Measurements from ENCODE around the gene PPARD.

The PPARD gene

DNA sequence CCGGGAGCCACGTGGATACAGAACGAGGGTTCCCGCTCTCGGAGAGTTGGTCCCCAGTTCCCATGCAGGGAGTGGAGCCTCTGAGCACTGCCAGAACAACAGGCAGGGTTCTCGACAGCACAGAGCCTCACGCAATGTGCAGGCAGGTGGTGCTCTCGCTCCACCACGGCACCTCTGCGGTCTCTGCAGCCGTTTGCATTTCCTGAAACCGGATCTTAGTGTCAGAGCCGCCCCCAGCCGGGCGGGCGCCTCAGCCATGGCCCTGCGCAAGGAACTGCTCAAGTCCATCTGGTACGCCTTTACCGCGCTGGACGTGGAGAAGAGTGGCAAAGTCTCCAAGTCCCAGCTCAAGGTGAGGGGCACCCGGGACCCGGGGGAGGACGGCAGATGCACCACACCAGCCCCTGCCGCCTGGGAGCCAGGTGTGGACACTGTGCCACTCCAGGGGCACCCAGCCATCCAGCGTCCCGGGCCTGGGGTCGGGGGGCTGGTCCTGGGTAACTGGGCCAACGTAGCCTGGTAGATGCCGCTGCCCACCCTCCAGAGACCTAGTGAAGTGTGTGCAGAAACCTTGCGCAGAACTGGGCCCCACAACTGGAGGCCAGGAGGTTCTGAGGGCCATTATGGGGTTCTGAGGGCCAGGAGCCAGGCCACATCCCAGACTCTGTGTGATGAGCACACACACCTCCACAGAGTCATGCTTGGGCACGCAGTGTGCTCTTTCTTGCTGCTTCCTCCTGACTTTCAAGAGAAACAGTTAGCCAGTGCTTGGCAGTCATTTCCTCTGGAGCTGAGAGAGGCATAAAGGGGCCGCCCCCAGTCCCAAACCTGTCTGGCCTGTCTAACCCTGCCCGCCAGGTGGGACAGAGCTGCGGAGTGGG lies 44.5 kb upstream of the PPARD start, which contains the start of gene DEF6:
Gene DEF6, plus strand, starts transcription at position 218 of the 881 bp plus-strand sequence. Its CDS starts 39 bp downstream, at position 257.
- DNase-seq (ENCODE audit: low read depth), result peak; percentile 73
- peak; percentile 53 for TF ChIP-seq CTCF (conservative IDR thresholded peaks at IDR 0.05; ENCODE audit: control insufficient read depth, insufficient read depth, low read depth, low read length)
- peak within 1 kb of the TSS; percentile 21 for H3K4me3 ChIP-seq (ENCODE audit: control insufficient read depth, low read depth, low read length)

DNA sequence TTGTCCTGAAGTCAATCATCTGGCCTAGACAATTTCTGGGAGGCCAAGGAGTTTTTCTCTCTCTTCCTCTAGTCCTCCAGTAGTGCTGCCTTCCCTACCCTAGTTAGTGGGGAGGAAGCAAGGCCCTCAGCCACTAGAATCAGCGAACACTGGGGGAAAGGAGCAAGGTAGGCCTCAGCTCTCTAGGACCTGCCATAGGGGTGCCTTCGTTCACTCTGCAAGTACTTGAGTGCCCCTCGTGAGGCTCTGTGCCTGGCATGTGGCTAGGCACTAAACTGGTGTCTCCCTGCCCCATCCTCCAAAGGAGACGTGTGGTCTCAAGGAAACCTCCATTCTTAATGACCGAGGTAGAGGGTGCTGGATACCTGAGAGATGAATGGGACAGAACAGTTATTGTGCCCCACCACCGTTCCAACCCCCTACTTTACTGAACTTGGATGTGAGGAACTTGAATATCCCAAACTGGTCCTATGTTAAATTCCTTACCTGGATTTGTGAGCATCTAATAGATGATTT lies 43.7 kb upstream of the PPARD start:
- no peak for TF ChIP-seq CTCF (conservative IDR thresholded peaks at IDR 0.05; ENCODE audit: control insufficient read depth, insufficient read depth, low read depth, low read length)
- H3K4me3 ChIP-seq (ENCODE audit: control insufficient read depth, low read depth, low read length), result no peak overlapping the region
- DNase-seq (ENCODE audit: low read depth), result no peak

GRCh38 chr6:35299674-35300073 lies 42.7 kb upstream of the PPARD start:
- no peak for TF ChIP-seq CTCF (conservative IDR thresholded peaks at IDR 0.05; ENCODE audit: control insufficient read depth, insufficient read depth, low read depth, low read length)
- H3K4me3 ChIP-seq (ENCODE audit: control insufficient read depth, low read depth, low read length), result no peak overlapping the region

GRCh38 chr6:35300848-35301247 lies 41.5 kb upstream of the PPARD start:
- DNase-seq (ENCODE audit: low read depth), result no peak
- no peak overlapping the region for H3K4me3 ChIP-seq (ENCODE audit: control insufficient read depth, low read depth, low read length)

More at GRCh38 chr6:35299674-35300073, 42.7 kb upstream of the PPARD start:
- DNase-seq (ENCODE audit: low read depth), result no peak

DNA sequence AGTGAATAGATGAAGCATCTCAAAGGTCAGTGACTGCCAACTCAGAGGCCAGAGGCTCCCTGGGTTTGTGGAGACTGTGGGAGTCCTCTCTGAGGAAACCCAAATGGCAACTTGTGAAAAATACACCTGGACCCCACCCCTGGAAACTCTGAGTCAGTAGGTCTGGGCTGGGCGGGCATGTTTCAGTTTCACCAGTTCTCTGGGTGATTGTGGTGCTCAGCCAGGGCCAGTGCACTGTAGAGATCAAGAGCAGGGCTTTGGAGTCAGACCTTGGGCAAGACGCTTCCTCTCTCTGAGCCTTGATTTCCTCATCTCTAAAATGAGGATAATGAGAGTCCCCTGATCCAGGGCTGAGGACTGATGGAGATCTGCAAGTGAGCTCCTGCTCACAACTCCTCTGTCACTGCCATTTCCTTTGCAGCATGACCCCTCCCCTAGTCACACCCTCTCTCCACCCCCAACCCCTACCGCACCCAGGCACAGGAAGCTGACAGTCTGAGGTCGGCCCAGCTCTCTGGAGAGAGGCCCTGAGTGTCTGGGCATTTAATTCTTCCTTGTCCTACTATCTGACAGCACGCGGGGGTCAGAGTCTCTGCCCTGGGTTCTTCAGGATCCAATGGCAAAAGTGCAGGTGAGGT lies 39.6 kb upstream of the PPARD start:
- DNase-seq (ENCODE audit: low read depth), result peak; percentile 7
- H3K4me3 ChIP-seq (ENCODE audit: control insufficient read depth, low read depth, low read length), result no peak overlapping the region
- no peak for TF ChIP-seq CTCF (conservative IDR thresholded peaks at IDR 0.05; ENCODE audit: control insufficient read depth, insufficient read depth, low read depth, low read length)

More at GRCh38 chr6:35300848-35301247, 41.5 kb upstream of the PPARD start:
- TF ChIP-seq CTCF (conservative IDR thresholded peaks at IDR 0.05; ENCODE audit: control insufficient read depth, insufficient read depth, low read depth, low read length), result no peak

DNA sequence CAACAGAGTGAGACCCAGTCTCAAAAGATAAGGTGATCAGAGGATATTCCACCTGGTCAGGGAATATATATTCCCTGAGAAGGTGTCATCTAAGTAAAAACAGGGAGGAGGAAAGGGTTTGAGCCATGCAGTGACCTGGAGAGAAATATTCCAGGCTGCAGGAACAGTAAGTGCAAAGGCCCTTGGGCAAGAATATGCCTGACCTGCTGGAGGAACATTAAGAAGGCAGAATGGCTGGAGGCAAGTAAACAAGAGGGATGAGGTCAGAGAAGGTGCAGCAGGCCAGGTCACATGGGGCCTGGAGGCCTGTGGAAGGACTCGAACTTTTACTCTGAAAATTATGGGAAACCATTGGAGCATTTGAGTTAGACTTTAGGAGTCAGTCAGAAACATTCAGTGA lies 38.1 kb upstream of the PPARD start:
- no peak for TF ChIP-seq CTCF (conservative IDR thresholded peaks at IDR 0.05; ENCODE audit: control insufficient read depth, insufficient read depth, low read depth, low read length)
- DNase-seq (ENCODE audit: low read depth), result no peak
- no peak overlapping the region for H3K4me3 ChIP-seq (ENCODE audit: control insufficient read depth, low read depth, low read length)

All from fibroblast of mammary gland (primary cell).